WTC11 (cell line): ENCODE results near the gene CFAP77. TPM values are rescaled to one million over a fixed set of nuclear protein-coding genes. Genes with fewer than 3 reads are reported as not detected.

Source experiments
- ATAC-seq: fragments of 200-7000 bp; cut with Tn5 transposase; 2 replicates; pipeline ENCODE4 v1.10.0; 2021; ENCODE audit warnings: mild to moderate bottlenecking, moderate library complexity
- CTCF ChIA-PET: fragments of 300-600 bp; sonication (Branson Sonifier 250); formaldehyde crosslinking; loops from one replicate; lab custom pipeline; 2021; ENCODE audit warnings: antibody characterized with exemption; lab: Charles Lee
- POLR2A ChIA-PET: fragments of 350-600 bp; sonication (Branson Sonifier 250); formaldehyde crosslinking; loops from one replicate; lab custom pipeline; 2021; ENCODE audit warnings: antibody characterized with exemption; lab: Charles Lee
- DNase-seq: peaks from one replicate; pipeline ENCODE4 v3.0.0; 2021; ENCODE audit warnings: low spot score
- H3K27ac Mint-ChIP-seq: 2 replicates; pipeline ENCODE4 v1.8.0; 2021; ENCODE audit warnings: mixed read lengths
- H3K27me3 Mint-ChIP-seq: 2 replicates; pipeline ENCODE4 v1.8.0; 2021; ENCODE audit warnings: low read depth, mild to moderate bottlenecking, moderate library complexity, mixed read lengths
- H3K36me3 Mint-ChIP-seq: 2 replicates; pipeline ENCODE4 v1.8.0; 2021; ENCODE audit warnings: mixed read lengths
- H3K4me1 Mint-ChIP-seq: 2 replicates; pipeline ENCODE4 v1.8.0; 2022; ENCODE audit warnings: mixed read lengths
- H3K4me3 Mint-ChIP-seq: 2 replicates; pipeline ENCODE4 v1.8.0; 2021; ENCODE audit warnings: mild to moderate bottlenecking, moderate library complexity, mixed read lengths
- H3K9me3 Mint-ChIP-seq: 2 replicates; pipeline ENCODE4 v1.8.0; 2021; ENCODE audit warnings: mixed read lengths
- ATF1 ChIP-seq: sonication (generic); formaldehyde crosslinking; IDR thresholded peaks from 2 replicates; pipeline ENCODE4 v1.8.1; 2023; ENCODE audit warnings: mild to moderate bottlenecking, moderate library complexity, missing genetic modification reagents
- ATF2 ChIP-seq: sonication (generic); formaldehyde crosslinking; IDR thresholded peaks from 2 replicates; pipeline ENCODE4 v1.8.1; 2022; ENCODE audit warnings: low read depth, missing genetic modification reagents, borderline replicate concordance
- EMX1 ChIP-seq: fragments of 250-450 bp; sonication (Bioruptor Pico); IDR thresholded peaks from 2 replicates; pipeline ENCODE4 v1.8.0; 2021; ENCODE audit warnings: mild to moderate bottlenecking
- ETV6 ChIP-seq: sonication (generic); formaldehyde crosslinking; IDR thresholded peaks from 2 replicates; pipeline ENCODE4 v1.8.1; 2022; ENCODE audit warnings: mild to moderate bottlenecking, missing genetic modification reagents
- FOXJ3 ChIP-seq: sonication (generic); formaldehyde crosslinking; IDR thresholded peaks from 2 replicates; pipeline ENCODE4 v1.9.0; 2021; ENCODE audit warnings: missing genetic modification reagents, mild to moderate bottlenecking, borderline replicate concordance
- FOXK1 ChIP-seq: sonication (generic); formaldehyde crosslinking; IDR thresholded peaks from 2 replicates; pipeline ENCODE4 v1.8.0; 2022; ENCODE audit warnings: mild to moderate bottlenecking, moderate library complexity, missing genetic modification reagents
- NFATC4 ChIP-seq: fragments of 250-450 bp; sonication (Bioruptor Pico); IDR thresholded peaks from 2 replicates; pipeline ENCODE4 v1.9.0; 2021; ENCODE audit warnings: mild to moderate bottlenecking
- NFE2L1 ChIP-seq: sonication (generic); formaldehyde crosslinking; IDR thresholded peaks from 2 replicates; pipeline ENCODE4 v1.8.1; 2023; ENCODE audit warnings: missing genetic modification reagents
- NFYB ChIP-seq: sonication (generic); formaldehyde crosslinking; conservative IDR thresholded peaks from 2 replicates; pipeline ENCODE4 v1.8.0; 2022; ENCODE audit warnings: low read depth, missing genetic modification reagents
- NR1H2 ChIP-seq: sonication (generic); formaldehyde crosslinking; IDR thresholded peaks from 2 replicates; pipeline ENCODE4 v1.9.0; 2021; ENCODE audit warnings: mild to moderate bottlenecking, moderate library complexity, missing genetic modification reagents
- PRRX2 ChIP-seq: fragments of 250-450 bp; sonication (Bioruptor Pico); IDR thresholded peaks from 2 replicates; pipeline ENCODE4 v1.8.0; 2021; ENCODE audit warnings: mild to moderate bottlenecking
- ZNF121 ChIP-seq: sonication (generic); formaldehyde crosslinking; IDR thresholded peaks from 2 replicates; pipeline ENCODE4 v1.8.0; 2023; ENCODE audit warnings: missing genetic modification reagents
- ZNF138 ChIP-seq: sonication (generic); formaldehyde crosslinking; conservative IDR thresholded peaks from 2 replicates; pipeline ENCODE4 v1.8.1; 2022; ENCODE audit warnings: mild to moderate bottlenecking, moderate library complexity, missing genetic modification reagents
- ZNF263 ChIP-seq: sonication (generic); formaldehyde crosslinking; IDR thresholded peaks from 2 replicates; pipeline ENCODE4 v1.8.1; 2022; ENCODE audit warnings: low read depth, mild to moderate bottlenecking, moderate library complexity, missing genetic modification reagents
- ZNF317 ChIP-seq: sonication (generic); formaldehyde crosslinking; IDR thresholded peaks from 2 replicates; pipeline ENCODE4 v1.8.1; 2023; ENCODE audit warnings: low read depth, mild to moderate bottlenecking, moderate library complexity, missing genetic modification reagents, borderline replicate concordance
- ZNF671 ChIP-seq: fragments of 250-450 bp; sonication (Bioruptor Pico); IDR thresholded peaks from 2 replicates; pipeline ENCODE4 v1.8.0; 2021; ENCODE audit warnings: mild to moderate bottlenecking
- ZSCAN18 ChIP-seq: fragments of 250-450 bp; sonication (Bioruptor Pico); IDR thresholded peaks from 2 replicates; pipeline ENCODE4 v2.1.2; 2022; ENCODE audit warnings: mild to moderate bottlenecking, moderate library complexity
- total RNA-seq: library from RNA; stranded (reverse); gene quantifications from 3 replicates; pipeline ENCODE4 v1.2.3, GENCODE V29; 2021
- TF ChIP-seq, protein P1 (sequence below): sonication (generic); formaldehyde crosslinking; IDR thresholded peaks from 2 replicates; pipeline ENCODE4 v1.8.1; 2022; ENCODE audit warnings: mild to moderate bottlenecking, missing genetic modification reagents, moderate library complexity, borderline replicate concordance
- TF ChIP-seq, protein P2 (sequence below): sonication (generic); formaldehyde crosslinking; IDR thresholded peaks from 2 replicates; pipeline ENCODE4 v1.8.1; 2023; ENCODE audit warnings: mild to moderate bottlenecking, missing genetic modification reagents, moderate library complexity
- TF ChIP-seq, protein P3 (sequence below): sonication (generic); formaldehyde crosslinking; IDR thresholded peaks from 2 replicates; pipeline ENCODE4 v1.8.1; 2022; ENCODE audit warnings: low read depth, mild to moderate bottlenecking, moderate library complexity, missing genetic modification reagents, borderline replicate concordance
- TF ChIP-seq, protein P4 (sequence below): fragments of 250-450 bp; sonication (Bioruptor Pico); IDR thresholded peaks from 2 replicates; pipeline ENCODE4 v1.9.0; 2021; ENCODE audit warnings: mild to moderate bottlenecking
- TF ChIP-seq, protein P5 (sequence below): sonication (generic); formaldehyde crosslinking; IDR thresholded peaks from 2 replicates; pipeline ENCODE4 v1.8.0; 2023; ENCODE audit warnings: mild to moderate bottlenecking, missing genetic modification reagents
- TF ChIP-seq, protein P6 (sequence below): fragments of 250-450 bp; sonication (Bioruptor Pico); conservative IDR thresholded peaks from 2 replicates; pipeline ENCODE4 v1.9.0; 2021; ENCODE audit warnings: mild to moderate bottlenecking

Gene CFAP77
- total RNA-seq, 1 experiment from 2014 or later, result 1.2 TPM

- TF ChIP-seq NR1H2 (CRISPR knock-in tag) (no peak), FOXK1 (CRISPR knock-in tag) (no peak), ZNF138 (CRISPR knock-in tag) (no peak), NFYB (CRISPR knock-in tag) (no peak), NFATC4 (no peak), ETV6 (no peak), ATF2 (CRISPR knock-in tag) (no peak), EMX1 (no peak)
- TF ChIP-seq, protein P1, sequence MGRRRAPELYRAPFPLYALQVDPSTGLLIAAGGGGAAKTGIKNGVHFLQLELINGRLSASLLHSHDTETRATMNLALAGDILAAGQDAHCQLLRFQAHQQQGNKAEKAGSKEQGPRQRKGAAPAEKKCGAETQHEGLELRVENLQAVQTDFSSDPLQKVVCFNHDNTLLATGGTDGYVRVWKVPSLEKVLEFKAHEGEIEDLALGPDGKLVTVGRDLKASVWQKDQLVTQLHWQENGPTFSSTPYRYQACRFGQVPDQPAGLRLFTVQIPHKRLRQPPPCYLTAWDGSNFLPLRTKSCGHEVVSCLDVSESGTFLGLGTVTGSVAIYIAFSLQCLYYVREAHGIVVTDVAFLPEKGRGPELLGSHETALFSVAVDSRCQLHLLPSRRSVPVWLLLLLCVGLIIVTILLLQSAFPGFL, result no peak
- TF ChIP-seq, protein P2, sequence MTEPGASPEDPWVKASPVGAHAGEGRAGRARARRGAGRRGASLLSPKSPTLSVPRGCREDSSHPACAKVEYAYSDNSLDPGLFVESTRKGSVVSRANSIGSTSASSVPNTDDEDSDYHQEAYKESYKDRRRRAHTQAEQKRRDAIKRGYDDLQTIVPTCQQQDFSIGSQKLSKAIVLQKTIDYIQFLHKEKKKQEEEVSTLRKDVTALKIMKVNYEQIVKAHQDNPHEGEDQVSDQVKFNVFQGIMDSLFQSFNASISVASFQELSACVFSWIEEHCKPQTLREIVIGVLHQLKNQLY, result no peak
- TF ChIP-seq, protein P3, sequence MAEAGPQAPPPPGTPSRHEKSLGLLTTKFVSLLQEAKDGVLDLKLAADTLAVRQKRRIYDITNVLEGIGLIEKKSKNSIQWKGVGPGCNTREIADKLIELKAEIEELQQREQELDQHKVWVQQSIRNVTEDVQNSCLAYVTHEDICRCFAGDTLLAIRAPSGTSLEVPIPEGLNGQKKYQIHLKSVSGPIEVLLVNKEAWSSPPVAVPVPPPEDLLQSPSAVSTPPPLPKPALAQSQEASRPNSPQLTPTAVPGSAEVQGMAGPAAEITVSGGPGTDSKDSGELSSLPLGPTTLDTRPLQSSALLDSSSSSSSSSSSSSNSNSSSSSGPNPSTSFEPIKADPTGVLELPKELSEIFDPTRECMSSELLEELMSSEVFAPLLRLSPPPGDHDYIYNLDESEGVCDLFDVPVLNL, result no peak
- POLR2A ChIA-PET, result no interaction called here
These were observed 42.2 kb upstream of the CFAP77 start for GRCh38 chr9:132367613-132368313.

GRCh38 chr9:132369421-132369820, 40.6 kb upstream of the CFAP77 start:
- POLR2A ChIA-PET, result no interaction called here
- TF ChIP-seq ZNF121 (CRISPR knock-in tag) (no peak), ZNF317 (CRISPR knock-in tag) (no peak), ATF1 (CRISPR knock-in tag) (no peak), FOXJ3 (CRISPR knock-in tag) (no peak), ZNF263 (no peak), ZSCAN18 (CRISPR knock-in tag) (no peak), NFE2L1 (CRISPR knock-in tag) (no peak), ZNF671 (CRISPR knock-in tag) (no peak), PRRX2 (CRISPR knock-in tag) (no peak)
- TF ChIP-seq, protein P4, sequence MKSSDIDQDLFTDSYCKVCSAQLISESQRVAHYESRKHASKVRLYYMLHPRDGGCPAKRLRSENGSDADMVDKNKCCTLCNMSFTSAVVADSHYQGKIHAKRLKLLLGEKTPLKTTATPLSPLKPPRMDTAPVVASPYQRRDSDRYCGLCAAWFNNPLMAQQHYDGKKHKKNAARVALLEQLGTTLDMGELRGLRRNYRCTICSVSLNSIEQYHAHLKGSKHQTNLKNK (CRISPR knock-in tag), result no peak
- TF ChIP-seq, protein P5, sequence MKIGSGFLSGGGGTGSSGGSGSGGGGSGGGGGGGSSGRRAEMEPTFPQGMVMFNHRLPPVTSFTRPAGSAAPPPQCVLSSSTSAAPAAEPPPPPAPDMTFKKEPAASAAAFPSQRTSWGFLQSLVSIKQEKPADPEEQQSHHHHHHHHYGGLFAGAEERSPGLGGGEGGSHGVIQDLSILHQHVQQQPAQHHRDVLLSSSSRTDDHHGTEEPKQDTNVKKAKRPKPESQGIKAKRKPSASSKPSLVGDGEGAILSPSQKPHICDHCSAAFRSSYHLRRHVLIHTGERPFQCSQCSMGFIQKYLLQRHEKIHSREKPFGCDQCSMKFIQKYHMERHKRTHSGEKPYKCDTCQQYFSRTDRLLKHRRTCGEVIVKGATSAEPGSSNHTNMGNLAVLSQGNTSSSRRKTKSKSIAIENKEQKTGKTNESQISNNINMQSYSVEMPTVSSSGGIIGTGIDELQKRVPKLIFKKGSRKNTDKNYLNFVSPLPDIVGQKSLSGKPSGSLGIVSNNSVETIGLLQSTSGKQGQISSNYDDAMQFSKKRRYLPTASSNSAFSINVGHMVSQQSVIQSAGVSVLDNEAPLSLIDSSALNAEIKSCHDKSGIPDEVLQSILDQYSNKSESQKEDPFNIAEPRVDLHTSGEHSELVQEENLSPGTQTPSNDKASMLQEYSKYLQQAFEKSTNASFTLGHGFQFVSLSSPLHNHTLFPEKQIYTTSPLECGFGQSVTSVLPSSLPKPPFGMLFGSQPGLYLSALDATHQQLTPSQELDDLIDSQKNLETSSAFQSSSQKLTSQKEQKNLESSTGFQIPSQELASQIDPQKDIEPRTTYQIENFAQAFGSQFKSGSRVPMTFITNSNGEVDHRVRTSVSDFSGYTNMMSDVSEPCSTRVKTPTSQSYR (CRISPR knock-in tag), result no peak
- TF ChIP-seq, protein P6, sequence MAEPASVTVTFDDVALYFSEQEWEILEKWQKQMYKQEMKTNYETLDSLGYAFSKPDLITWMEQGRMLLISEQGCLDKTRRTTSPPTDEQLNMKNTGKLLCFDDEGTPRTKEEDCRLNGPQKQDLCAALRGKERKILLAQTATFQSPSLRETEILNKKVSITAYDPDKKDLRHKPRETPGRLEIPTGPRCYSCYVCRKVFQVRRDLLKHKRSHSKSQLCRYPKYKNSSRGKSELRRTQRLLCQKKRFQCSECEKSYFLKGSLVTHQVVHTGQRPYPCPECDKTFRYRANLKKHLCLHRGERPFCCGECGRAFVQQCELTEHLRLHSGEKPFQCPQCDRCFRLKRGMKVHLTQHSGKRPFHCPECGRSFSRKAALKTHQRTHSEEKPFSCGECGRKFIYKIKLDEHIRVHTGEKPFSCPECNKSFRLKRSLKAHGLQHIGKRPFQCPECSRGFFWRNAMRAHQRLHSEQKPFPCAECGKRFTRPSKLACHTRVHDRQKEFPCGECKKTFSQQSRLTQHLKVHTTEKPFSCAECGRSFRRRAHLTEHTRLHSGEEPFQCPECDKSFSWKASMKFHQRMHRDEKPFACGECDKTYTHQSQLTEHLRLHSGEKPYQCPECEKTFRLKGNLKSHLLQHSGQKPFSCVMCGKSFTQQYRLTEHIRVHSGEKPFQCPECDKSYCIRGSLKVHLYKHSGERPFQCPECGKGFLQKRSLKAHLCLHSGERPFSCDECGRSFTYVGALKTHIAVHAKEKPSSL (CRISPR knock-in tag), result no peak
- CTCF ChIA-PET, result no interaction called here
- Mint-ChIP-seq H3K4me1 (peaks cover 4% of the 10 kb centered on the region; the same call in 1 of the 2 replicates), H3K9me3 (no peaks in the 10 kb centered on the region), H3K36me3 (no peaks in the 10 kb centered on the region), H3K27ac (no peak overlapping the region), H3K27me3 (no peaks in the 10 kb centered on the region), H3K4me3 (no peak overlapping the region)
- ATAC-seq (no peak), DNase-seq (no peak)

More at GRCh38 chr9:132367613-132368313, 42.2 kb upstream of the CFAP77 start:
- ATAC-seq, result no peak
- Mint-ChIP-seq H3K27ac (no peak overlapping the region), H3K4me3 (no peak overlapping the region), H3K9me3 (no peaks in the 10 kb centered on the region), H3K4me1 (peaks cover 4% of the 10 kb centered on the region; the same call in 1 of the 2 replicates), H3K27me3 (no peaks in the 10 kb centered on the region), H3K36me3 (no peaks in the 10 kb centered on the region)
- DNase-seq, result no peak
- CTCF ChIA-PET, result no interaction called here
